Measurements from ENCODE around the gene CHD9. TPM values are rescaled to one million over a fixed set of nuclear protein-coding genes. Genes with fewer than 3 reads are reported as not detected.

Gene CHD9
- total RNA-seq, 1 experiment from 2014 or later: 25.4 TPM

GRCh38 chr16:53209429-53209828 lies 154.6 kb downstream of the CHD9 start:
- peak overlapping the region; percentile 45 to 54 for H3K4me3 ChIP-seq (ENCODE audit: low read depth in 2 of 2, low read length in 2 of 2)
- ATAC-seq: no peak
- H3K4me1 ChIP-seq (ENCODE audit: control insufficient read depth, insufficient read depth, low read length): no peaks in the 10 kb centered on the region; the same call in 1 of the 2 replicates
- no peak for DNase-seq (ENCODE audit: low read depth, low spot score)
- in situ Hi-C loops (cut with HindIII; ENCODE audit: low pct_unique_long_range_greater_than_20kb, low sequenced_read_pairs): no loop called here
- intact Hi-C loops (cut with micrococcal nuclease; ENCODE audit: unreplicated experiment): loop anchor here (2.0 to 5.0 kb wide), 2 partner anchors 77 to 155 kb away; partner anchors contain the start of gene CHD9
- ChIA-PET CTCF (no interaction called here), POLR2A (no interaction called here)
- H3K27me3 ChIP-seq (ENCODE audit: control insufficient read depth, insufficient read depth, low read length): no peaks in the 10 kb centered on the region
- TF ChIP-seq REST (IDR thresholded peaks at IDR 0.05; ENCODE audit: insufficient read depth in 1 of 2, low read depth in 2 of 2, low read length in 1 of 2) (no peak), POLR2AphosphoS5 (IDR thresholded peaks at IDR 0.05; ENCODE audit: low read depth, low read length) (no peak), TCF7L2 (IDR thresholded peaks at IDR 0.05; ENCODE audit: low read depth, low read length) (no peak), SIN3A (IDR thresholded peaks at IDR 0.05; ENCODE audit: borderline replicate concordance, insufficient read depth, low read depth, low read length) (no peak), CTCF (IDR thresholded peaks at IDR 0.05) (no peak)
- H3K27ac ChIP-seq (ENCODE audit: low read length): peak overlapping the region; percentile 94
- no TSS peak for BruUV-seq (replicated peaks)
- H3K9me3 ChIP-seq (ENCODE audit: control insufficient read depth, insufficient read depth, low read depth, low read length): no peaks in the 10 kb centered on the region
- H3K36me3 ChIP-seq (ENCODE audit: control insufficient read depth, insufficient read depth, low read length): no peaks in the 10 kb centered on the region; the same call in 1 of the 2 replicates

- ChIA-PET POLR2A (no interaction called here), CTCF (no interaction called here)
- no peaks in the 10 kb centered on the region for H3K9me3 ChIP-seq (ENCODE audit: control insufficient read depth, insufficient read depth, low read depth, low read length)
- peak overlapping the region in 1 of 2 experiments; percentile 54; a peak in 2 of 4 replicates for H3K4me3 ChIP-seq (ENCODE audit: low read depth in 2 of 2, low read length in 2 of 2)
- H3K4me1 ChIP-seq (ENCODE audit: control insufficient read depth, insufficient read depth, low read length): no peaks in the 10 kb centered on the region; the same call in 1 of the 2 replicates
- TF ChIP-seq SIN3A (IDR thresholded peaks at IDR 0.05; ENCODE audit: borderline replicate concordance, insufficient read depth, low read depth, low read length): no peak
- no peak for TF ChIP-seq REST (IDR thresholded peaks at IDR 0.05; ENCODE audit: insufficient read depth in 1 of 2, low read depth in 2 of 2, low read length in 1 of 2)
- TF ChIP-seq POLR2AphosphoS5 (IDR thresholded peaks at IDR 0.05; ENCODE audit: low read depth, low read length): no peak
- TF ChIP-seq TCF7L2 (IDR thresholded peaks at IDR 0.05; ENCODE audit: low read depth, low read length): no peak
- no peak for TF ChIP-seq CTCF (IDR thresholded peaks at IDR 0.05)
- peak overlapping the region; percentile 94; the same call in 1 of the 2 replicates for H3K27ac ChIP-seq (ENCODE audit: low read length)
- no peaks in the 10 kb centered on the region for H3K27me3 ChIP-seq (ENCODE audit: control insufficient read depth, insufficient read depth, low read length)
- ATAC-seq: no peak
- no peaks in the 10 kb centered on the region; the same call in 1 of the 2 replicates for H3K36me3 ChIP-seq (ENCODE audit: control insufficient read depth, insufficient read depth, low read length)
- TSS peak; percentile 35 for BruUV-seq (replicated peaks)
- intact Hi-C loops (cut with micrococcal nuclease; ENCODE audit: unreplicated experiment) (loop anchor here (2.0 to 5.0 kb wide), 2 partner anchors 78 to 155 kb away; partner anchors contain the start of gene CHD9), in situ Hi-C loops (cut with HindIII; ENCODE audit: low pct_unique_long_range_greater_than_20kb, low sequenced_read_pairs) (no loop called here)
- no peak for DNase-seq (ENCODE audit: low read depth, low spot score)
Observed at GRCh38 chr16:53209877-53210276, 155.1 kb downstream of the CHD9 start.
